Hepatic stellate cell (primary cell): ENCODE measurements around the gene SLC38A1.
A peak's percentile ranks its signal among the peaks of the same experiment; 100 is the strongest.
"Not testable (repeated sequence)": the region's sequence is repeated elsewhere in the genome, so short reads cannot be mapped to it uniquely, and the experiment has no call there.

Experiments used
- DNase-seq: peaks from one replicate; pipeline ENCODE4 v3.0.0; 2011; ENCODE audit warnings: low spot score

SLC38A1 gene

DNA sequence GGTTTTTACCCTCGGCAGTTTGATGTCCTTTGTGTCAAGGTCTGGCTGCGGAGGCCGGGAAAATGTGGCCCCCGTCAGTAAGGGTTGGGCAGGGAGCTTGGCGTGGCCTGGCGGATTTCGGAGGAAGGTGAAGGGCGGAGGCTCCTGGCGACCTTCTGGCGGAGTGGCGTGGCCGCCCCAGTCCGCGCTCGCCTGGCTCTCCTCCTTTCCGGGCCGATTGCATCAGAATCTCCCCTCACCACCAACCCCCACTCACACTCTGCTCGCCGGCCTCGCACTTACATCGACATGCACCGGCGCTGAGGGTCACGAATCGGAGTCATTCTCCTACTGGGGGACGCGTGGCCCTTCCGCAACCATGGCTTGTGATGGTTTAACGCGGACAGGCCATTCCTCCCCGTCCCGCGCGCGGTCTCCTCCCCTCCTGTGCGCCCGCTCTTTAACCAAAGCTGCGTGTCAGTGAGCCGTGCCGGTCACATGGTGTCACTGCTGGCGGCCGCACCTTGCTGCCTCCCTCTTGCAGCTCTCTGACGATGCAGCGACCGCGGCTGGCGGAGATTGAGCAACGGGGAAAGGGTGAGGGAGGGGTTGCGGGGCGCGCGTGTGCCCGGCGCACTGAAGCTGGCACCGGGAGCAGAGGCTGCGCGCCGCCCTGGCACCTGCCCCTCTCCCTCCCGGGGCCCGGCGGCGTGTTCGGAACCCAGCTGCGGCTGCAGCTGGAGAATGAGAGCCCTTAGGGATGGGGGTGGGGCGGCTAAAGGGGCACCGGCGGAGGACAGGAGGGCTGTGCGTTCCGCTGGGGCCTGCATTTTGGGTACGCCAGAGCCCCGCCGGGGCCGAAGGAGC lies at the start of gene SLC38A1:
TSS of gene SLC38A1 (minus strand) at position 461 of the 846 bp plus-strand sequence. CDS start 29,243 bp downstream, outside the sequence.
- DNase-seq, result peak; percentile 82

- DNase-seq, result no peak
These were observed 49.2 kb upstream of the SLC38A1 start for GRCh38 chr12:46318037-46318436.

DNA sequence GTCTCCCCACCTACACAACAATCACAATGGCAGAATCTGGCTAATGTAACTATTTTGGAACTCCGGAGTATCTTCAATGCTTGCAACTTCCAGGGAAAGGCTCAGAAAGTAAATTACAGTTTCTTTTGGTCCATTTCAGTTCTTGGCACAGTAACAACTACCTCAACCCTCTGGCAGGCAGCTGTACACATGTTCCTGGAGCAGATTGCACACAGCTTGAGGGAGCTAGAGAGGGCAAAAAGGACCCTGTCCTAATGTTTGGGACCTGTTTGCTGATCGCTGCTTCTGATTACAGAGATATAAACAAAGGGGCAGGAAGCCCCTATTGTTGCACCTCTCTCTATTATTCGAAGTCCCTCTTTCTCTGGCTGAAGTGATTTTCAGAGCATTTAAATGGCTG lies 35.2 kb upstream of the SLC38A1 start:
- DNase-seq, result no peak

DNA sequence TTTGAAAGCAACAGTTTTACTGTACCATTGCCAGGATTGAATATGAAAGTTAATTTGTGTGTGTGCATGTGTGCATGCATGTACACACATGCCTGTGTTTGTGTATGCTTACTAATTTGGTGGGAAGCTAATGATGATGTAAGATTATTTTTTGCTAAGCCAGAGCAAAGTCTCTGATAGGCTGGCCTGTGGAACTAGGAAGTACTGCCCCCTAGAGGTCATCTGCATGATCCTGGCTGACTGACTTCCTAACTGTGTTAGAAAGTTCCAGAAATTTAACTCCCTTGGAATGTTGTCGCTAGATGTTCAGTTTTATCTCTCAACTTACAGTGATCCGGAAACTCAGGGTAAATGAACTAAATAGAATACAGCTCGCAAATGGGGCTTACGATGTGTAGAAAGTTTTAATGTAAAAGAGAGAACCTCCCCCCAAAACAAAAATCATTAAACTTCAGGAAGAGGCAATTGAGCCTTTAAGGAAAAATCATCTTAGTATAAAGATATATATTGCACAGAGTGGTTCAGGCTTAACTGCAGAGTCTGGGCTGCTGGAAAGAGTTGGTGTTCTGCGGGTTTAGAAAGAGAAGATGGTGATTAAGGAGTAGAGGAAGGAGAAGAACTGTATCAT lies 34.3 kb upstream of the SLC38A1 start:
- DNase-seq, result peak; percentile 16

- no peak for DNase-seq
These were observed 32.1 kb upstream of the SLC38A1 start for GRCh38 chr12:46300910-46301309.

DNA sequence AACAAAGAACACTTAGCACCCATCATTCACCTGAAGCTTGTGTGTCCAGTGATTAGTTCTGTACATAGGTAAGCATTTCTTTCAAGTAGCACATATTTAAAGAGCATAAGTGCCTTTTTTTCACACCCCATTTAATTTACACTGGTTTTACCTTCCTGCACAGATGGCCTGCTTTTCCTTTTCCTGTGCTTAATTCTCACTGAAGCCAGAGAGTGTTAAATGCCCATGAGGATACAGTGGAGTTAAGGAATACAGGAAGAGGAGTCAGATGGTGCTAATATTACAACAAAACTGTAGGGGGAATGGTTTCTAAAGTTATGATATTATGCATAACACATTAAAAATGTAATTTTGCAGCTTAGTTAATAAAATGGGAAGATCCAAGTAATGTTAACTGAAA lies 31.0 kb upstream of the SLC38A1 start:
- DNase-seq, result no peak

- no peak for DNase-seq
These were observed 29.4 kb upstream of the SLC38A1 start for GRCh38 chr12:46298261-46298660.

DNA sequence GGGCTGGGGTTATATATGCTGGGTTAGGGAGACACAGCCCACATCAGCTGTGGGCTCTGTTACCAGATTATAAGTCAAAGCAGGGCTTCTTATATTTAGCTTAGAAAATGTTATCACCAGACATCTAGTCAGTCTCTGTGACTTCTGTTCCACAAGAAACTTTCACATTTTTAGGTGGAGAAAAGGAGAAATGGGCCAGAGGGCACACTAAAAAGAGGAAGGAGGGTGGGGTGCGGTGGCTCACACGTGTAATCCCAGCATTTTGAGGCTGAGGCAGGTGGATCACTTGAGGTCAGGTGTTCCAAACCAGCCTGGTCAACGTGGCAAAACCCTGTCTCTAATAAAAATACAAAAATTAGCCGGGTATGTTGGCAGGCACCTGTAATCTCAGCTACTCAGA lies 28.0 kb upstream of the SLC38A1 start:
- DNase-seq, result no peak

DNA sequence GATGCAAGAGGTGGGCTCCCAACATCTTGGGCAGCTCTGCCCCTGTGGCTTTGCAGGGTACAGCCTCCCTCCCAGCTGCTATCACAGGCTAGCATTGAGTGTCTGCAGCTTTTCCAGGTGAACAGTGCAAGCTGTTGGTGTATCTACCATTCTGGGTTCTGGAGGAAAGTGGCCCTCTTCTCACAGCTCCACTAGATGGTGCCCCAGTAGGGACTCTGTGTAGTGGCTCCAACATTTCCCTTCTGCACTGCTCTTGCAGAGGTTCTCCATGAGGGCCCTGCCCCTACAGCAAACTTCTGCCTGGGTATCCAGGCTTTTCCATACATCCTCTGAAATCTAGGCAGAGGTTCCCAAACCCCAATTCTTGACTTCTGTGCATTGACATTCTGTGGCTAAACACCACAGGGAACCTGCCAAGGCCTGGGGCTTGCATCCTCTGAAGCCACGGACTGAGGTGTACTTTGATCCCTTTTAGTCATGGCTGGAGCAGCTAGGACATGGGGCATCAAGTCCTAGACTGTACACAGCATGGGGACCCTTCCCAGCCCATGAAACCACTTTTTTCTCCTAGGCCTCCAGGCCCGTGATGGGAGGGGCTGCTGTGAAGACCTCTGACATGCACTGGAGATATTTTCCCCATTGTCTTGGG lies 24.0 kb upstream of the SLC38A1 start:
- DNase-seq, result no peak

GRCh38 chr12:46291953-46292352 lies 23.1 kb upstream of the SLC38A1 start:
- not testable (repeated sequence) for DNase-seq

DNA sequence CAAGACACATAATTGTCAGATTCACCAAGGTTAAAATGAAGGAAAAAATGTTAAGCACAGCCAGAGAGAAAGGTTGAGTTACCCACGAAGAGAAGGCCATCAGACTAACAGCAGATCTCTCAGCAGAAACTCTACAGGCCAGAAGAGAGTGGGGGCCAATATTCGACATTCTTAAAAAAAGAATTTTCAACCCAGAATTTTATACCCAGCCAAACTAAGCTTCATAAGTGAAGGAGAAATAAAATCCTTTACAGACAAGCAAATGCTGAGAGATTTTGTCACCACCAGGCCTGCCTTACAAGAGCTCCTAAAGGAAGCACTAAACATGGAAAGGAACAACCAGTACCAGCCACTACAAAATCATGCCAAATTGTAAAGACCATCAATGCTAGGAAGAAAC lies 16.3 kb upstream of the SLC38A1 start:
- not testable (repeated sequence) for DNase-seq

DNA sequence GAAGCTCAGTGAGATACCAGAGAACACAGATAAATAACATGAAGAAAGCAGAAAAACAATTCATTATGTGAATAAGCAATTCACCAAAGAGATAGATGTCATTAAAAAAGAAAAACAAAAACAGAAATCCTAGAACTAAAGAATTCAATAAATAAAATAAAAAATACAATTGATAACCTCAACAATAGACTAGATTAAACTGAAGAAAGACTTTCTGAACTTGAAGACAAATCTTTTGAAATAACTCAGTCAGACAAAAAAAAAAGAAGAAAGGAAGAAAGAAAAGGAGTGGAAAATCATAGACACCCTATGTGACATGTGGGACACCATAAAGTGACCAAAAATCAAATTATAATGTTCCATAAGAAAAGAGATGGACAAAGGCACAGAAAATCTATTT lies 14.0 kb upstream of the SLC38A1 start:
- no peak for DNase-seq

- DNase-seq, result no peak
These were observed 7.9 kb upstream of the SLC38A1 start for GRCh38 chr12:46276756-46277155.

DNA sequence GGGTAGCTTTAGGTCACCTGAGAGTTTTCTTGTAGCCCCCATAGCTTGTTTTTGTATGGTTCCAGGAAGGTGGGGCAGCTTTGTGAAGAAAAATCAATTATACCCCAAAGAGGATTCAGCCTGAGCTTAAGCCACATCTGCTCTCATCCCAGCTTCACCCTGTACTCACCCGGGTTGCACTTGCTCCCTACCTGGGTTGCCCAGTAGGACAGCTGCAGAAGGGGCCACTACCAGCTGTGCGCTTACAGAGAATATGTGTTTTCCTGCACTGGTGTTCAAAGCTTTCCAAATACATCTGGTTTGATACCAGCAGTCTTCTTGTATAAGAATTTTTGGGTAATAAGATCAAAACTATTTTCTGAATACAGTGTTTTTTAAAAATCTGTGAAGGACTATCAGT lies 3.0 kb upstream of the SLC38A1 start:
- DNase-seq, result no peak

- DNase-seq, result no peak
These were observed 792 bp upstream of the SLC38A1 start for GRCh38 chr12:46269429-46270241.

- DNase-seq, result peak; percentile 60
These were observed 839 bp downstream of the SLC38A1 start for GRCh38 chr12:46267825-46268582.

- DNase-seq, result no peak
These were observed 1.3 kb downstream of the SLC38A1 start for GRCh38 chr12:46267575-46267824.

DNA sequence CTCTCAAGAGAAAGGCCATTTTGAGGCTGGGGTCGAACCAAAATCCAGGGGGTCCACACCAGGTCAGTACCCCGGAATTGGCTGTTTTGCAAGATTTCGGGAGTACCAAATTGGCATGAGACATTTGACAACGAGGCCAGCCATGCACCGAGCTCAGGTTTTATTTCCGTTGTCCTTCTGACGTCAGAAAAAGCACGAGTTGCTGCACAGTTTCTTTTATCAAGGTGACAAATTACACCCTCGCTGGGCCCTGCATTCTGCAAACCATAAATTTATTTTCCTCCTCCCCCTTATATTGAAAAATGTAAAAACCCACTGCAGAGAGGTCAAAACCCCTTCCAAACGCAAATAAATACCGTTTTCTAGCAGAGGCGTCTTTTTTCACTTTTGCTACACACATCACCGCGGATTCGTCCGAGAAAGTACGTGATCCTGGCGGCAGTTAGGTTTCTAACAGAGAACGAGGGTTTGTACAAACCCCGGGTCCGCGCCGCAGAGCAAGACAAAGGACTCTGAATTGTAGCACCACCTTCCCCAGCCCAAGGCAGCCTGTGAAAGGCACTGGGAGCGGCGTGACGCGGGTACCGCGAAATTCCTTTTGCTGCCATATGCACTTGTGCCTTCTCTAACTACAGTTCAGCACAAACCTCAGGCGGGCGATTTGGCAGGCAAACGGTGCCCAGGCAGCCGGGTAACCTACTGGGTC lies 1.8 kb downstream of the SLC38A1 start:
- DNase-seq, result peak; percentile 46

DNA sequence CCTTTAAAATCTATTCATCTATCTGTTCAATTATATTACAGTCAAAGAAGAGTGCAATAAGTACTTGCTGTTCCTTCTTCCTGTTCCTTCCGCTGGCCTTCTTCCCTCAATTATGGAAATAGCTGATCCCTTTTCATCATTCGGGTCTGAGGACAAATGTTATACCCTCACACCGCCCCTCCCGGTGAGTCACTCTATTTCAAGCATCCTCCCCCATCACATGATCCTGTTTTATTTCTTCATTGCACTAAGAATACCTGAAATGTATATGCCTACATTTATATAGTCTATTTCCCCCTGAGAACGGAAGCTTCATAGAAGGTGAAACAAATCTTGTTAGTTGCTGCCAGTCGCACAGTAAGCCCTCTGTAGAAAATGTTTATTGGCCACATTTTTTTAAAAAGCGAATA lies 2.5 kb downstream of the SLC38A1 start:
- no peak for DNase-seq

GRCh38 chr12:46265734-46266133 lies 3.1 kb downstream of the SLC38A1 start:
- DNase-seq, result no peak

DNA sequence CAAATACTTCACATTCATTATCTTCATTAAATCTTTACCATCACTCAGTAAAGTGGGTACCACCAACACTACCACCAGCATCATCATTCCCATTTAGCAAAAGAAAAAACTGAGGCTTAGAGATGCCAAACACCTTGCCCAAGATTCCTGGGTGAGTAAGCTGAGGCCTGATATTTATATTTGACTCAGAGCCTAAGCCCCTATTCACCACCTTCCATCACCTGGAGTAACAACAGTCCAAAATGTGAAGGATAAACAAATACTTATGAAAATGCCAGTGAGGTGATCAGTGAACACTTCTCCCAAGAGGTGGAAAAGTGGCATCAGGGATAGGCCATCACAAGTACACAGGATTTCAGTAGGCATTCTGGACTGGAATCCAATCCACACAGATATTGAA lies 3.7 kb downstream of the SLC38A1 start:
- DNase-seq, result no peak
